OCI-LY3 (cell line): ENCODE results near the gene ARFGAP3.

Source experiments
- H2AFZ ChIP-seq: fragments of 200-600, 300-600 bp; shearing (Covaris generic); 2 replicates; pipeline ENCODE4 v1.6.0; 2014; ENCODE audit warnings: antibody characterized with exemption, low read depth, low read length
- H3K27ac ChIP-seq: fragments of 200-600, 300-600 bp; sonication (generic); 2 replicates; pipeline ENCODE4 v1.5.1; 2014; ENCODE audit warnings: mild to moderate bottlenecking, low read length, moderate library complexity, mixed read lengths
- H3K27me3 ChIP-seq: fragments of 200-600, 300-600 bp; sonication (generic); 2 replicates; pipeline ENCODE4 v1.6.1; 2014; ENCODE audit warnings: low read depth, low read length, mixed read lengths
- H3K36me3 ChIP-seq: fragments of 200-600, 300-600 bp; sonication (generic); replicated peaks from 2 replicates; pipeline ENCODE3; 2014; ENCODE audit warnings: low read depth, low read length, mixed read lengths
- H3K4me1 ChIP-seq: fragments of 300-600, 200-600 bp; sonication (generic); 2 replicates; pipeline ENCODE4 v1.6.1; 2014; ENCODE audit warnings: low read length, mixed read lengths
- H3K4me2 ChIP-seq: fragments of 200-600, 300-600 bp; sonication (generic); 2 replicates; pipeline ENCODE4 v1.6.1; 2014; ENCODE audit warnings: low read length, mixed read lengths
- H3K4me3 ChIP-seq: fragments of 300-600, 200-600 bp; sonication (generic); 2 replicates; pipeline ENCODE4 v1.5.1; 2014; ENCODE audit warnings: antibody characterized with exemption, mild to moderate bottlenecking, low read length, moderate library complexity
- H3K79me2 ChIP-seq: fragments of 300-600, 200-600 bp; shearing (Covaris generic); 2 replicates; pipeline ENCODE4 v1.6.1; 2014; ENCODE audit warnings: mild to moderate bottlenecking, low read length, mixed read lengths
- H3K9ac ChIP-seq: fragments of 300-600, 200-600 bp; shearing (Covaris generic); 2 replicates; pipeline ENCODE4 v1.6.0; 2014; ENCODE audit warnings: mild to moderate bottlenecking, low read length, moderate library complexity
- H3K9me3 ChIP-seq: fragments of 200-600, 300-600 bp; shearing (Covaris generic); 2 replicates; pipeline ENCODE4 v1.6.1; 2014; ENCODE audit warnings: low read length, mixed read lengths; ENCODE audit not compliant: insufficient read depth
- H4K20me1 ChIP-seq: fragments of 200-600, 300-600 bp; sonication (generic); 2 replicates; pipeline ENCODE4 v1.6.1; 2016; ENCODE audit warnings: low read length, mixed read lengths; ENCODE audit not compliant: insufficient read depth
- EZH2phosphoT487 ChIP-seq: fragments of 200-600 bp; shearing (Covaris generic); IDR thresholded peaks from 2 replicates; pipeline ENCODE4 v1.6.1; 2018; ENCODE audit warnings: antibody characterized with exemption, mixed run types, low read depth
- TF ChIP-seq, protein P1 (sequence below): fragments of 200-600, 300-600 bp; sonication (generic); IDR thresholded peaks from 2 replicates; pipeline ENCODE4 v1.5.1; 2014; ENCODE audit warnings: antibody characterized with exemption, low read length, low read depth

ARFGAP3 gene

GRCh38 chr22:42892156-42892555, 35.1 kb upstream of the ARFGAP3 start:
- Histone ChIP-seq H3K36me3 (peaks cover 30% of the 10 kb centered on the region), H3K9me3 (no peaks in the 10 kb centered on the region)

DNA sequence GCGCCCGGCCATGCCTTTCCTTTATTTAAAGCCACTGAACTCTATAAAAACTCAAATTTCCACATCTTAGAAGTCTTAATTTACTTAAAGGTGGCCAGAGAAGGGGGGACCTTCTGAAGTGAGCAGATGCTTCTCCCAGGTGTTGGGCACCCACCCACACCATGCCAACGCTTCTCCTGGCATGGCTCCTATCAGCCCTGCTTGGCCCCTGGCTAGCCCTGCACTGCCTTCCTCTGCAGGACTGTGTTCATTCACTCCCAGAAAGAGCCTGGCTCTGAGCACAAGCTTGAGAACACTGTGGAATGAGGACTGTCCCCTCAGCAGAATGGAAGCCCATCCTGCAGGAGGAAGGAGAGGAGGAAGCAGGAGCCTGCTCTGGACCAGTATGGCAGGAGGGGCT, 34.6 kb upstream of the ARFGAP3 start:
- no peak overlapping the region for H3K9ac ChIP-seq
- peaks cover 5% of the 10 kb centered on the region; the same call in 1 of the 2 replicates for H3K79me2 ChIP-seq
- TF ChIP-seq, protein P1, sequence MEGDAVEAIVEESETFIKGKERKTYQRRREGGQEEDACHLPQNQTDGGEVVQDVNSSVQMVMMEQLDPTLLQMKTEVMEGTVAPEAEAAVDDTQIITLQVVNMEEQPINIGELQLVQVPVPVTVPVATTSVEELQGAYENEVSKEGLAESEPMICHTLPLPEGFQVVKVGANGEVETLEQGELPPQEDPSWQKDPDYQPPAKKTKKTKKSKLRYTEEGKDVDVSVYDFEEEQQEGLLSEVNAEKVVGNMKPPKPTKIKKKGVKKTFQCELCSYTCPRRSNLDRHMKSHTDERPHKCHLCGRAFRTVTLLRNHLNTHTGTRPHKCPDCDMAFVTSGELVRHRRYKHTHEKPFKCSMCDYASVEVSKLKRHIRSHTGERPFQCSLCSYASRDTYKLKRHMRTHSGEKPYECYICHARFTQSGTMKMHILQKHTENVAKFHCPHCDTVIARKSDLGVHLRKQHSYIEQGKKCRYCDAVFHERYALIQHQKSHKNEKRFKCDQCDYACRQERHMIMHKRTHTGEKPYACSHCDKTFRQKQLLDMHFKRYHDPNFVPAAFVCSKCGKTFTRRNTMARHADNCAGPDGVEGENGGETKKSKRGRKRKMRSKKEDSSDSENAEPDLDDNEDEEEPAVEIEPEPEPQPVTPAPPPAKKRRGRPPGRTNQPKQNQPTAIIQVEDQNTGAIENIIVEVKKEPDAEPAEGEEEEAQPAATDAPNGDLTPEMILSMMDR = no peak
- no peak for TF ChIP-seq EZH2phosphoT487
- H3K4me3 ChIP-seq = no peak overlapping the region
- H3K36me3 ChIP-seq = peaks cover 35% of the 10 kb centered on the region
- H2AFZ ChIP-seq = no peak overlapping the region
- H3K27ac ChIP-seq = no peak overlapping the region
- no peaks in the 10 kb centered on the region for H4K20me1 ChIP-seq
- no peak overlapping the region for H3K4me2 ChIP-seq
- no peaks in the 10 kb centered on the region for H3K27me3 ChIP-seq
- peaks cover 72% of the 10 kb centered on the region for H3K4me1 ChIP-seq
- H3K9me3 ChIP-seq = no peaks in the 10 kb centered on the region

More at GRCh38 chr22:42892156-42892555, 35.1 kb upstream of the ARFGAP3 start:
- H3K9ac ChIP-seq = no peak overlapping the region
- H3K4me1 ChIP-seq = peaks cover 76% of the 10 kb centered on the region
- H3K27ac ChIP-seq = no peak overlapping the region
- H4K20me1 ChIP-seq = no peaks in the 10 kb centered on the region
- H3K27me3 ChIP-seq = no peaks in the 10 kb centered on the region
- no peak overlapping the region for H3K4me2 ChIP-seq
- TF ChIP-seq, protein P1 = no peak
- no peak for TF ChIP-seq EZH2phosphoT487
- H2AFZ ChIP-seq = no peak overlapping the region
- H3K79me2 ChIP-seq = peaks cover 5% of the 10 kb centered on the region; the same call in 1 of the 2 replicates
- H3K4me3 ChIP-seq = no peak overlapping the region

- H3K36me3 ChIP-seq = peaks cover 35% of the 10 kb centered on the region
Observed at GRCh38 chr22:42891008-42891407, 33.9 kb upstream of the ARFGAP3 start.

GRCh38 chr22:42889304-42889703, 32.2 kb upstream of the ARFGAP3 start:
- no peaks in the 10 kb centered on the region for H3K9me3 ChIP-seq
- no peaks in the 10 kb centered on the region for H3K27me3 ChIP-seq
- H3K9ac ChIP-seq = peak overlapping the region; percentile 55
- TF ChIP-seq, protein P1 = no peak
- TF ChIP-seq EZH2phosphoT487 = no peak
- H3K4me2 ChIP-seq = peak overlapping the region; percentile 90
- no peak overlapping the region for H2AFZ ChIP-seq
- peak overlapping the region; percentile 66 for H3K4me3 ChIP-seq
- peaks cover 39% of the 10 kb centered on the region for H3K36me3 ChIP-seq
- H3K79me2 ChIP-seq = no peaks in the 10 kb centered on the region
- peaks cover 48% of the 10 kb centered on the region for H3K4me1 ChIP-seq
- H4K20me1 ChIP-seq = no peaks in the 10 kb centered on the region
- H3K27ac ChIP-seq = peak overlapping the region; percentile 90

More at GRCh38 chr22:42891008-42891407, 33.9 kb upstream of the ARFGAP3 start:
- H3K79me2 ChIP-seq = no peaks in the 10 kb centered on the region
- no peak for TF ChIP-seq EZH2phosphoT487
- TF ChIP-seq, protein P1 = no peak
- no peaks in the 10 kb centered on the region for H4K20me1 ChIP-seq
- no peak overlapping the region for H3K4me2 ChIP-seq
- no peak overlapping the region for H3K9ac ChIP-seq
- H3K4me3 ChIP-seq = no peak overlapping the region
- H3K4me1 ChIP-seq = peaks cover 65% of the 10 kb centered on the region
- no peaks in the 10 kb centered on the region for H3K27me3 ChIP-seq
- no peaks in the 10 kb centered on the region for H3K9me3 ChIP-seq
- no peak overlapping the region for H3K27ac ChIP-seq
- no peak overlapping the region for H2AFZ ChIP-seq
